DOHH2 (cell line): ENCODE results near the gene SLC44A5.

ENCODE experiments used
- EZH2phosphoT487 ChIP-seq: fragments of 200-600 bp; sonication (generic); IDR thresholded peaks from 2 replicates; pipeline ENCODE4 v1.6.1; 2017; ENCODE audit warnings: borderline replicate concordance, mild to moderate bottlenecking, antibody characterized with exemption, low read length, moderate library complexity, mixed read lengths
- TF ChIP-seq, protein P1 (sequence below): fragments of 200-600 bp; sonication (generic); IDR thresholded peaks from one replicate; pipeline ENCODE4 v1.5.1; 2014; ENCODE audit warnings: antibody characterized with exemption, mild to moderate bottlenecking, low read depth, low read length; ENCODE audit not compliant: poor library complexity, severe bottlenecking

DNA sequence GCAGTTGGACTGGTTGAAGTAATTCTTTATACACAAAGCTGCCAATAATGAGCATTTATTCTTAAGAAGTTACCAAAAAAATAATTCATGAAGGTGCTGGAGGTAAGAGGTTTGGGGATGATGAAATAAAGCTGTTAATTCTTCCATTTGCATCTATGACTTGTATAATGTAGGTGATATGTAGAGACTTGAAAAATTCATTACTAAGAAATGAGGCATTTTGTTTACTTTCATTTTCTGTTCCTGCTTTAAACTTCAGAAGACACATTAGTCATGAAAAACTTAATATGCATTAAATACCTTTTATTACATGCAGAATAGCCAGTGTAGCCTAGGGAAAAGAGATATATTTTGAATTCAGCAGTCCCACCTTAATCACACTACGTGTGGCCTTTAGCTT, 214.2 kb downstream of the SLC44A5 start:
- TF ChIP-seq, protein P1, sequence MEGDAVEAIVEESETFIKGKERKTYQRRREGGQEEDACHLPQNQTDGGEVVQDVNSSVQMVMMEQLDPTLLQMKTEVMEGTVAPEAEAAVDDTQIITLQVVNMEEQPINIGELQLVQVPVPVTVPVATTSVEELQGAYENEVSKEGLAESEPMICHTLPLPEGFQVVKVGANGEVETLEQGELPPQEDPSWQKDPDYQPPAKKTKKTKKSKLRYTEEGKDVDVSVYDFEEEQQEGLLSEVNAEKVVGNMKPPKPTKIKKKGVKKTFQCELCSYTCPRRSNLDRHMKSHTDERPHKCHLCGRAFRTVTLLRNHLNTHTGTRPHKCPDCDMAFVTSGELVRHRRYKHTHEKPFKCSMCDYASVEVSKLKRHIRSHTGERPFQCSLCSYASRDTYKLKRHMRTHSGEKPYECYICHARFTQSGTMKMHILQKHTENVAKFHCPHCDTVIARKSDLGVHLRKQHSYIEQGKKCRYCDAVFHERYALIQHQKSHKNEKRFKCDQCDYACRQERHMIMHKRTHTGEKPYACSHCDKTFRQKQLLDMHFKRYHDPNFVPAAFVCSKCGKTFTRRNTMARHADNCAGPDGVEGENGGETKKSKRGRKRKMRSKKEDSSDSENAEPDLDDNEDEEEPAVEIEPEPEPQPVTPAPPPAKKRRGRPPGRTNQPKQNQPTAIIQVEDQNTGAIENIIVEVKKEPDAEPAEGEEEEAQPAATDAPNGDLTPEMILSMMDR, result no peak
- no peak for TF ChIP-seq EZH2phosphoT487
